Smooth muscle cell (in vitro differentiated cells): Measurements from ENCODE around the gene GAA. TPM values are rescaled to one million over a fixed set of nuclear protein-coding genes. Genes with fewer than 3 reads are reported as not detected.
A peak's percentile ranks its signal among the peaks of the same experiment; 100 is the strongest.

Experiments
- DNase-seq: peaks from one replicate; lab custom pipeline; 2025; ENCODE audit not compliant: unreplicated experiment; lab: John Stamatoyannopoulos, UW
- H2AFZ ChIP-seq: fragments of 200-600 bp; sonication (generic); 2 replicates; pipeline ENCODE4 v1.6.0; 2016; ENCODE audit warnings: antibody characterized with exemption, low read depth, mild to moderate bottlenecking
- H3F3A ChIP-seq: fragments of 200-600 bp; sonication (generic); 2 replicates; pipeline ENCODE4 v1.6.0; 2017; ENCODE audit warnings: antibody characterized with exemption, low read depth
- H3K27ac ChIP-seq: fragments of 200-600 bp; sonication (generic); 2 replicates; pipeline ENCODE4 v1.5.1; 2016; ENCODE audit warnings: low read depth, mild to moderate bottlenecking
- H3K27me3 ChIP-seq: fragments of 200-600 bp; sonication (generic); 2 replicates; pipeline ENCODE4 v1.6.1; 2016; ENCODE audit warnings: low read depth, mild to moderate bottlenecking
- H3K36me3 ChIP-seq: fragments of 200-600 bp; sonication (generic); 2 replicates; pipeline ENCODE4 v1.5.1; 2016; ENCODE audit warnings: low read depth
- H3K4me1 ChIP-seq: fragments of 200-600 bp; sonication (generic); 2 replicates; pipeline ENCODE4 v1.5.1; 2016; ENCODE audit warnings: low read depth
- H3K4me2 ChIP-seq: fragments of 200-600 bp; sonication (generic); 2 replicates; pipeline ENCODE4 v1.6.0; 2016; ENCODE audit warnings: mild to moderate bottlenecking
- H3K4me3 ChIP-seq: fragments of 200-600 bp; sonication (generic); 2 replicates; pipeline ENCODE4 v1.5.1; 2016; ENCODE audit warnings: mild to moderate bottlenecking
- H3K79me2 ChIP-seq: fragments of 200-600 bp; sonication (generic); 2 replicates; pipeline ENCODE4 v1.6.0; 2016; ENCODE audit warnings: low read depth, mild to moderate bottlenecking
- H3K9ac ChIP-seq: fragments of 200-600 bp; sonication (generic); 2 replicates; pipeline ENCODE4 v1.6.0; 2016; ENCODE audit warnings: low read depth
- H3K9me3 ChIP-seq: fragments of 200-600 bp; sonication (generic); replicated peaks from 2 replicates; pipeline ENCODE4 v1.5.1; 2016; ENCODE audit warnings: low read depth
- H4K20me1 ChIP-seq: fragments of 200-600 bp; sonication (generic); 2 replicates; pipeline ENCODE4 v1.6.0; 2016; ENCODE audit warnings: low read depth
- WGBS: methylation state at CpG from one replicate; pipeline ENCODE4 v1.1.7; 2016; ENCODE audit warnings: low lambda C conversion rate; 5-methylcytosine and 5-hydroxymethylcytosine counted together
- polyA plus RNA-seq: library from polyadenylated mRNA; unstranded; fragments of >200 nt; fragmentation: Nextera tagmentation; extraction: Ambion mirVana; gene quantifications from 2 replicates; pipeline ENCODE4 v1.2.1, GENCODE V29; 2016
- total RNA-seq: library from RNA; depleted of rRNA; stranded (reverse); fragments of >200 nt; gene quantifications from 2 replicates; pipeline ENCODE4 v1.2.3, GENCODE V29; 2014
- TF ChIP-seq, protein P1 (sequence below): fragments of 200-600 bp; sonication (generic); IDR thresholded peaks from 2 replicates; pipeline ENCODE4 v1.5.1; 2017; ENCODE audit warnings: borderline replicate concordance, mild to moderate bottlenecking, antibody characterized with exemption; ENCODE audit not compliant: insufficient read depth, poor library complexity, severe bottlenecking

GAA gene
- total and polyA plus RNA-seq, 2 experiments from 2014 or later = 36.6 to 53.6 TPM

DNA sequence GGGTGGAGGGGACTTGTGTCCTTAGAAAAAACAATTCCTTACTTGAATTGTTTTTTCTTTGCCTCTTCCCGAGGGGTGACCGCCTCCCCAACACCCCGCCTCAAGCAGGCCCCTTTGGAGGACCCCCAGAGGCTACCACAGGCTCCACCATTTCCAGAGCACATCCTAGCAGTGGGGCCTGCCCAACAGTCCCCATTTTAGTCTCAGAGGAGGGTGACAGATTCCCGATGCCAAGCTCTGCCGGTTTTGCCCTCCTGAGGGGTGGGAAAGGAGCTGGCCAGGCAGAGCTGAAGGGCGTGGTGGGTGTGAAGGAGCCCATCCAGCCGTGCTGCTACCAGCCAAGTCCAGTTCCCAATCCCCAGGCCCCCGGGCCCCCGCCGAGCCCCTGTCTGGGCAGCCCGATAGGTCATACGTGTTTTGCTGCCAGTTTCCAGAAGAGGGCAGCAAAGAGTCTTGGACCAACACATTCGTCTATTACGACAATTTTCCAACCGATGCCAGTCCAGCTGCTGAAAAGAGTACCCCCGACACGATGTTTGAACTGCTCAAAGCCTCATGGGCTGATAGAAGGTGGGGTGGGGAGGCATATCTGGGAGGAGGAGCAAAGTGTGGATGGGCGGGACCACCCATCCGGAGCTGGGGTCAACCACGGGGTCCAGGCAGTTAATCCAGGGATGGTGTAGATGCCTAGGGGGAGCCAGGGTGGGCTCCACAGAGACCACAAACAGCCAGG is 18.8 kb upstream of the GAA start:
- no peaks in the 10 kb centered on the region for H3K36me3 ChIP-seq
- no peak overlapping the region for H3K9ac ChIP-seq
- TF ChIP-seq, protein P1, sequence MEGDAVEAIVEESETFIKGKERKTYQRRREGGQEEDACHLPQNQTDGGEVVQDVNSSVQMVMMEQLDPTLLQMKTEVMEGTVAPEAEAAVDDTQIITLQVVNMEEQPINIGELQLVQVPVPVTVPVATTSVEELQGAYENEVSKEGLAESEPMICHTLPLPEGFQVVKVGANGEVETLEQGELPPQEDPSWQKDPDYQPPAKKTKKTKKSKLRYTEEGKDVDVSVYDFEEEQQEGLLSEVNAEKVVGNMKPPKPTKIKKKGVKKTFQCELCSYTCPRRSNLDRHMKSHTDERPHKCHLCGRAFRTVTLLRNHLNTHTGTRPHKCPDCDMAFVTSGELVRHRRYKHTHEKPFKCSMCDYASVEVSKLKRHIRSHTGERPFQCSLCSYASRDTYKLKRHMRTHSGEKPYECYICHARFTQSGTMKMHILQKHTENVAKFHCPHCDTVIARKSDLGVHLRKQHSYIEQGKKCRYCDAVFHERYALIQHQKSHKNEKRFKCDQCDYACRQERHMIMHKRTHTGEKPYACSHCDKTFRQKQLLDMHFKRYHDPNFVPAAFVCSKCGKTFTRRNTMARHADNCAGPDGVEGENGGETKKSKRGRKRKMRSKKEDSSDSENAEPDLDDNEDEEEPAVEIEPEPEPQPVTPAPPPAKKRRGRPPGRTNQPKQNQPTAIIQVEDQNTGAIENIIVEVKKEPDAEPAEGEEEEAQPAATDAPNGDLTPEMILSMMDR = peak; percentile 75
- 34% methylated on average over 20 of the region's 20 CpGs for WGBS
- no peak overlapping the region for H3K4me3 ChIP-seq
- peak; percentile 10 for DNase-seq
- H2AFZ ChIP-seq = no peak overlapping the region
- H3K9me3 ChIP-seq = no peaks in the 10 kb centered on the region
- H3K27me3 ChIP-seq = no peaks in the 10 kb centered on the region
- H3K4me1 ChIP-seq = no peaks in the 10 kb centered on the region
- no peaks in the 10 kb centered on the region for H3F3A ChIP-seq
- peak overlapping the region; percentile 43 for H3K4me2 ChIP-seq
- no peaks in the 10 kb centered on the region for H4K20me1 ChIP-seq
- H3K27ac ChIP-seq = no peak overlapping the region
- no peaks in the 10 kb centered on the region for H3K79me2 ChIP-seq

DNA sequence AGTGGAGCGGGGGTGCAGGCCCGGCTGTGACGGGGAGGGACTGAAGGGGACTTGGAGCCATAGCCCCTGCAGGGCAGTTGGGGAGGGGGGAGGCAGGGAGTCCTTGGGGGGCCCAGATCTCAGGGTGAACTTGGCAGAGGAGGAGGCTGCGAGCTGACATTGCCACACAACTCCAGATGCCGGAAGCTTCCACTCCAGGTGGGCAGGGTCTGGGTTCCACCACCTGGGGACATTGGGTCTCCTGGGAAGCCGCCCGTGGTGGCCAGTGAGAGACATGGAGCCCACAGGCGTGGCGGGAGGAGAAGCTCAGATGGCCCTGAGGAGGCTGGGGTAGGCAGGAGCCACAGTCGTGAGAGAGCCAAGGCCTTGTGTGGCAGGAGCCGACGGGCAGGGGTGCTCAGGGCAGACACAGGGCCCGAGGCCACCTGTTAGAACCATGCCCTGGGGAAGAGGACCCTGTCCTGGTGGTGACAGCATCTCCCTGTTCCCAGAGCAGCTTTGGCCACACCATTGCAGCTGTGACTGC is 18.2 kb upstream of the GAA start:
- no peak overlapping the region for H3K27ac ChIP-seq
- WGBS = 89% methylated on average over 13 of the region's 13 CpGs
- H2AFZ ChIP-seq = no peak overlapping the region
- peak overlapping the region; percentile 43 for H3K4me2 ChIP-seq
- no peaks in the 10 kb centered on the region for H3K4me1 ChIP-seq
- no peaks in the 10 kb centered on the region for H3K79me2 ChIP-seq
- H3K9ac ChIP-seq = no peak overlapping the region
- no peaks in the 10 kb centered on the region for H4K20me1 ChIP-seq
- no peaks in the 10 kb centered on the region for H3K9me3 ChIP-seq
- no peak for DNase-seq
- no peaks in the 10 kb centered on the region for H3F3A ChIP-seq
- TF ChIP-seq, protein P1 = no peak
- no peaks in the 10 kb centered on the region for H3K27me3 ChIP-seq
- no peaks in the 10 kb centered on the region for H3K36me3 ChIP-seq
- no peak overlapping the region for H3K4me3 ChIP-seq

DNA sequence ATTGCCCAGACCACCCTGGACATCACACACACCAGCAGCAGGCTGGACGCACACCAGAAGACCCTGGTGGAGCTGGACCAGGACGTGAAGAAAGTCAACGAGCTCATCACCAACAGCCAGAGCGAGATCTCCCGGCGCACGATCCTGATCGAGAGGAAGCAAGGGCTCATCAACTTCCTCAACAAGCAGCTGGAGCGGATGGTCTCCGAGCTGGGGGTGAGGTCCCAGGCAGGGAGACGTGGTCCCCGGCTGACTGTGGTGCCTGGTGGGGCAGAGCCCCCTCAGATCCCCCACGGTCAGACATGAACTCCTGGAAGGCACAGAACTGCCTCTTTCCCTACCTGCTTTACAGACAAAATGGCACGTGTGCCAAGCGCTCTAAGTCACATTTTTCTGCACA is 16.6 kb upstream of the GAA start:
- no peak overlapping the region for H3K4me2 ChIP-seq
- H3K27me3 ChIP-seq = no peaks in the 10 kb centered on the region
- H3K9me3 ChIP-seq = no peaks in the 10 kb centered on the region
- whole genome bisulfite sequencing = 92% methylated on average over 15 of the region's 15 CpGs
- H4K20me1 ChIP-seq = no peaks in the 10 kb centered on the region
- H3K79me2 ChIP-seq = no peaks in the 10 kb centered on the region
- no peak for DNase-seq
- H3K27ac ChIP-seq = no peak overlapping the region
- H2AFZ ChIP-seq = no peak overlapping the region
- no peak overlapping the region for H3K4me3 ChIP-seq
- H3F3A ChIP-seq = no peaks in the 10 kb centered on the region
- H3K36me3 ChIP-seq = no peaks in the 10 kb centered on the region
- no peak overlapping the region for H3K9ac ChIP-seq
- no peaks in the 10 kb centered on the region for H3K4me1 ChIP-seq
- TF ChIP-seq, protein P1 = no peak

DNA sequence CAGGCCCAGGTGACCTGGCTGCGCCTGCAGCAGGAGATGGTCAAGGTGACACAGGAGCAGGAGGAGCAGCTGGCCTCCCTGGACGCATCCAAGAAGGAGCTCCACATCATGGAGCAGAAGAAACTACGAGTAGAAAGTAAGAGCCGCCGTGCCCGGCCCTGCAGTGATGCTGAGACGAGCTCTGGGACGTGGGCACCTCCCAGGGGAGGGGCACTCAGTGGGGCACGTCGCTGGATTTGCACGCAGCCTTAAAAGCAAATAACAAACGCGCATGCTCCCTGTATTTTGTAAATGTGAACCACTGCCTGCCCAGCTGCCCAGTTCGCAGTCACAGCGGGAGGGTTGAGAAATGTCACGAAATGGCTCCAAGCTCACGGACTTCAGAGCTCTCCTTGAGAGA is 15.3 kb upstream of the GAA start:
- no peak for DNase-seq
- WGBS = 95% methylated on average over 17 of the region's 17 CpGs
- H3K27ac ChIP-seq = no peak overlapping the region

More for the DNA sequence above, 15.3 kb upstream of the GAA start:
- Histone ChIP-seq H3K4me1 (no peaks in the 10 kb centered on the region), H3K4me2 (no peak overlapping the region), H3K9me3 (no peaks in the 10 kb centered on the region), H3K27me3 (no peaks in the 10 kb centered on the region), H4K20me1 (no peaks in the 10 kb centered on the region), H3K79me2 (no peaks in the 10 kb centered on the region), H3F3A (no peaks in the 10 kb centered on the region), H3K4me3 (no peak overlapping the region), H3K36me3 (no peaks in the 10 kb centered on the region), H2AFZ (no peak overlapping the region), H3K9ac (no peak overlapping the region)
- TF ChIP-seq, protein P1 = no peak
